Measurements from ENCODE around the gene MFAP1. TPM values are rescaled to one million over a fixed set of nuclear protein-coding genes. Genes with fewer than 3 reads are reported as not detected.

Gene MFAP1
- polyA plus RNA-seq, 1 donor from 2014 or later = 37.7 TPM

DNA sequence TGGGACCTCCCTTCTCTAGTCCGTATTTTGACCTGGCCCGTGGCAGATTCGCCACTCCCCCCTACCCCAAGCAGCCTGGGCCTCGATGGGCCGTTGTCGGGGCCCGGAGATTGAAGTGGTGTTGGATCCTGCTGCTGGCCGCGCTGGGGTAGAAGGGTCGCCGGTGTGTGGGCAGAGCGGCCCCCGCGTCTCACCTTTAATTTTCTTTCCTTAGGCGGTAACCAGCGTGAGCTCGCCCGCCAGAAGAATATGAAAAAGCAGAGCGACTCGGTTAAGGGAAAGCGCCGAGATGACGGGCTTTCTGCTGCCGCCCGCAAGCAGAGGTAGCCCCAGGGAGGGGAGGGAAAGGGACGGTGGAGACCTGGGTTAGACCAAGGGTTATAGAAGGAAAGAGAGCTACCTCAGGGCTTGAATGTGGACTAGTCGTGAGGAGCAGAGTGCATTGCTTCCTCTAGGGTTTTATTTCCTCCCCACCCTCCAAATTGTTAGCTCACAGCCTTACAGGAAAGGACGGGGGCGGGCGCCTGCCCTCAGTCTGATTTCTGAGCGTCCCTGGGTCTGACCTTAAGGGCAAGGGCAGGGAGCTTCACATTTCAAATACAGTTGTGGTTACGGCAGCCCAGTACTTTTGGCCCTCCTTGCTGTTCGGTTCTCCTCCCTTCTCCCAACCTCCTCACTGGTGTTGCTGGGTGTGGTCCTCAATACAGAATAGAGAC is 31.6 kb downstream of the MFAP1 start:
- peak overlapping the region; percentile 97 for H2AFZ ChIP-seq (ENCODE audit: low read depth, low read length)

DNA sequence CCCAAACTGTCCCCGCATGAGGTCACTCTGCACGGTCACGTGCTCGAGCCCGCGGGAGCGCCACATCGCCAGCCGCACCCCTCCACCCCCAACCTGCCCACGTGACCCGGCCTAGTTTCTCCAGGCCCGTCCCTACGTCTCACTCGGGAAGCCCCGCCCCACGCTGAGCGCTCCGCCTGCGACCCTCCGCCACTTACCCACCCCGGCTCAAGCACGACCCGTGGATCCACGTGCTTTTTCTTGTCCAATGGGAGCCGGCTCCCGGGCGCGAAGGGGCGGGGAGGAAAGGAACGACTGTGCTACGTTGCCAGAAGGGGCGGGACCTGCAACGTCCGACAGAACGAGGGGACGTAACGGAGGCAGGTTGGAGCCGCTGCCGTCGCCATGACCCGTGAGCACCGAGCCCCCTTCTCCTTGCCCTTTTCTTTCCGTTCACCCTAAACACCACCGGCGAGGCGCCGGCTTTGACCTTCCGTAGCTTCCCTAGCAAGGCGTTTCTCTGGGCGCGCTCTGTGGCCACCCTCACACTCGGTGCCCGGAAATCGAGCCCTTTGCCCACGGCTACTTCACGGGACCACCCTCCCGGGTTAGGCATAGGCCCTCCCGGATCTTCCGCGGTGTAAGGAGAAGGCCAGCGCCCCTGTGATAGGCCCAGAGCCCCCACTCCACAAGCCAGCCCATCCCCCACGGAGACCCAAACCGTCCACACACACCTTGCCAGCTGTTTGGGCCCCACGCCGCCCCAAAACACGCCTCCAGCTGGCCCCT is 32.3 kb downstream of the MFAP1 start, which contains the start of gene SERF2:
Gene SERF2 (plus strand): TSS at position 328 of the 768 bp plus-strand sequence. CDS start 57 bp downstream, at position 385.
- TF ChIP-seq, protein P1, sequence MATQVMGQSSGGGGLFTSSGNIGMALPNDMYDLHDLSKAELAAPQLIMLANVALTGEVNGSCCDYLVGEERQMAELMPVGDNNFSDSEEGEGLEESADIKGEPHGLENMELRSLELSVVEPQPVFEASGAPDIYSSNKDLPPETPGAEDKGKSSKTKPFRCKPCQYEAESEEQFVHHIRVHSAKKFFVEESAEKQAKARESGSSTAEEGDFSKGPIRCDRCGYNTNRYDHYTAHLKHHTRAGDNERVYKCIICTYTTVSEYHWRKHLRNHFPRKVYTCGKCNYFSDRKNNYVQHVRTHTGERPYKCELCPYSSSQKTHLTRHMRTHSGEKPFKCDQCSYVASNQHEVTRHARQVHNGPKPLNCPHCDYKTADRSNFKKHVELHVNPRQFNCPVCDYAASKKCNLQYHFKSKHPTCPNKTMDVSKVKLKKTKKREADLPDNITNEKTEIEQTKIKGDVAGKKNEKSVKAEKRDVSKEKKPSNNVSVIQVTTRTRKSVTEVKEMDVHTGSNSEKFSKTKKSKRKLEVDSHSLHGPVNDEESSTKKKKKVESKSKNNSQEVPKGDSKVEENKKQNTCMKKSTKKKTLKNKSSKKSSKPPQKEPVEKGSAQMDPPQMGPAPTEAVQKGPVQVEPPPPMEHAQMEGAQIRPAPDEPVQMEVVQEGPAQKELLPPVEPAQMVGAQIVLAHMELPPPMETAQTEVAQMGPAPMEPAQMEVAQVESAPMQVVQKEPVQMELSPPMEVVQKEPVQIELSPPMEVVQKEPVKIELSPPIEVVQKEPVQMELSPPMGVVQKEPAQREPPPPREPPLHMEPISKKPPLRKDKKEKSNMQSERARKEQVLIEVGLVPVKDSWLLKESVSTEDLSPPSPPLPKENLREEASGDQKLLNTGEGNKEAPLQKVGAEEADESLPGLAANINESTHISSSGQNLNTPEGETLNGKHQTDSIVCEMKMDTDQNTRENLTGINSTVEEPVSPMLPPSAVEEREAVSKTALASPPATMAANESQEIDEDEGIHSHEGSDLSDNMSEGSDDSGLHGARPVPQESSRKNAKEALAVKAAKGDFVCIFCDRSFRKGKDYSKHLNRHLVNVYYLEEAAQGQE (IDR thresholded peaks at IDR 0.05; ENCODE audit: borderline replicate concordance) = peak; percentile 85
- TF ChIP-seq TAF1 (IDR thresholded peaks at IDR 0.05; ENCODE audit: low read depth) (peak; percentile 89), RAD21 (conservative IDR thresholded peaks at IDR 0.05) (peak; percentile 14), MXI1 (conservative IDR thresholded peaks at IDR 0.05; ENCODE audit: poor library complexity, severe bottlenecking) (peak; percentile 61), EZH2 (IDR thresholded peaks at IDR 0.05; ENCODE audit: borderline replicate concordance, insufficient read depth, low read length, poor library complexity, severe bottlenecking) (no peak), POLR2AphosphoS5 (IDR thresholded peaks at IDR 0.05) (peak; percentile 100)
- TF ChIP-seq, protein P2, sequence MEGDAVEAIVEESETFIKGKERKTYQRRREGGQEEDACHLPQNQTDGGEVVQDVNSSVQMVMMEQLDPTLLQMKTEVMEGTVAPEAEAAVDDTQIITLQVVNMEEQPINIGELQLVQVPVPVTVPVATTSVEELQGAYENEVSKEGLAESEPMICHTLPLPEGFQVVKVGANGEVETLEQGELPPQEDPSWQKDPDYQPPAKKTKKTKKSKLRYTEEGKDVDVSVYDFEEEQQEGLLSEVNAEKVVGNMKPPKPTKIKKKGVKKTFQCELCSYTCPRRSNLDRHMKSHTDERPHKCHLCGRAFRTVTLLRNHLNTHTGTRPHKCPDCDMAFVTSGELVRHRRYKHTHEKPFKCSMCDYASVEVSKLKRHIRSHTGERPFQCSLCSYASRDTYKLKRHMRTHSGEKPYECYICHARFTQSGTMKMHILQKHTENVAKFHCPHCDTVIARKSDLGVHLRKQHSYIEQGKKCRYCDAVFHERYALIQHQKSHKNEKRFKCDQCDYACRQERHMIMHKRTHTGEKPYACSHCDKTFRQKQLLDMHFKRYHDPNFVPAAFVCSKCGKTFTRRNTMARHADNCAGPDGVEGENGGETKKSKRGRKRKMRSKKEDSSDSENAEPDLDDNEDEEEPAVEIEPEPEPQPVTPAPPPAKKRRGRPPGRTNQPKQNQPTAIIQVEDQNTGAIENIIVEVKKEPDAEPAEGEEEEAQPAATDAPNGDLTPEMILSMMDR (IDR thresholded peaks at IDR 0.05; ENCODE audit: poor library complexity, severe bottlenecking) = no peak
- Histone ChIP-seq H3K27ac (ENCODE audit: low read length) (peak within 1 kb of the TSS; percentile 97), H3K9me2 (ENCODE audit: insufficient read depth, low read length) (no peaks in the 10 kb centered on the region), H4K20me1 (ENCODE audit: insufficient read depth) (no peaks in the 10 kb centered on the region), H3F3A (ENCODE audit: insufficient read depth, low read length, poor library complexity, severe bottlenecking) (no peaks in the 10 kb centered on the region), H3K9ac (ENCODE audit: low read length) (peak within 1 kb of the TSS; percentile 99), H3K79me2 (replicated peaks; ENCODE audit: insufficient read depth, low read length) (peaks cover 13% of the 10 kb centered on the region), H3K27me3 (ENCODE audit: insufficient read depth, low read depth, low read length) (no peaks in the 10 kb centered on the region), H3K4me2 (ENCODE audit: low read length) (peak within 1 kb of the TSS; percentile 91), H3K9me3 (ENCODE audit: low read length) (no peaks in the 10 kb centered on the region), H3K4me3 (ENCODE audit: low read length) (peak within 1 kb of the TSS; percentile 96), H3K36me3 (ENCODE audit: insufficient read depth, low read length) (peaks cover 10% of the 10 kb centered on the region), H2AFZ (ENCODE audit: low read depth, low read length) (peak within 1 kb of the TSS; percentile 97)

More for the DNA sequence above, 31.6 kb downstream of the MFAP1 start:
- no peaks in the 10 kb centered on the region for H3F3A ChIP-seq (ENCODE audit: insufficient read depth, low read length, poor library complexity, severe bottlenecking)
- TF ChIP-seq, protein P1 (IDR thresholded peaks at IDR 0.05; ENCODE audit: borderline replicate concordance) = no peak
- no peak for TF ChIP-seq RAD21 (conservative IDR thresholded peaks at IDR 0.05)
- no peak for TF ChIP-seq TAF1 (IDR thresholded peaks at IDR 0.05; ENCODE audit: low read depth)
- H3K4me2 ChIP-seq (ENCODE audit: low read length) = peak overlapping the region; percentile 91
- H3K9me2 ChIP-seq (ENCODE audit: insufficient read depth, low read length) = no peaks in the 10 kb centered on the region
- H3K36me3 ChIP-seq (ENCODE audit: insufficient read depth, low read length) = peaks cover 10% of the 10 kb centered on the region
- peak overlapping the region; percentile 96 for H3K4me3 ChIP-seq (ENCODE audit: low read length)
- peaks cover 13% of the 10 kb centered on the region for H3K79me2 ChIP-seq (replicated peaks; ENCODE audit: insufficient read depth, low read length)
- H3K9ac ChIP-seq (ENCODE audit: low read length) = peak overlapping the region; percentile 99
- peak overlapping the region; percentile 97 for H3K27ac ChIP-seq (ENCODE audit: low read length)
- no peaks in the 10 kb centered on the region for H3K9me3 ChIP-seq (ENCODE audit: low read length)
- H4K20me1 ChIP-seq (ENCODE audit: insufficient read depth) = no peaks in the 10 kb centered on the region
- H3K27me3 ChIP-seq (ENCODE audit: insufficient read depth, low read depth, low read length) = no peaks in the 10 kb centered on the region

All from neural cell (in vitro differentiated cells).